DND-41 (cell line): ENCODE results near the gene NAT9.
A peak's percentile ranks its signal among the peaks of the same experiment; 100 is the strongest.

ENCODE experiments used
- ATAC-seq: fragments of 200-7000 bp; cut with Tn5 transposase; 3 replicates; pipeline ENCODE4 v1.9.1; 2021; ENCODE audit warnings: low read depth; ENCODE audit not compliant: insufficient read depth
- DNase-seq: peaks from one replicate; pipeline ENCODE4 v3.0.0-alpha.2; 2020
- H2AFZ ChIP-seq: 2 replicates; pipeline ENCODE4 v1.6.0; 2012; ENCODE audit warnings: low read depth, low read length
- H3K27ac ChIP-seq: 2 replicates; pipeline ENCODE4 v1.5.1; 2012; ENCODE audit warnings: low read length, inconsistent platforms
- H3K27me3 ChIP-seq: fragments of 200-600 bp; sonication (generic); 2 replicates; pipeline ENCODE4 v1.6.0; 2012; ENCODE audit warnings: low read length, mild to moderate bottlenecking, inconsistent platforms; ENCODE audit not compliant: insufficient read depth, poor library complexity
- H3K36me3 ChIP-seq: 2 replicates; pipeline ENCODE4 v1.5.1; 2012; ENCODE audit warnings: low read length, inconsistent platforms; ENCODE audit not compliant: insufficient read depth
- H3K4me1 ChIP-seq: 2 replicates; pipeline ENCODE4 v1.5.1; 2012; ENCODE audit warnings: mild to moderate bottlenecking, low read length; ENCODE audit not compliant: insufficient read depth
- H3K4me2 ChIP-seq: 2 replicates; pipeline ENCODE4 v1.6.0; 2012; ENCODE audit warnings: mild to moderate bottlenecking, moderate library complexity, low read length, inconsistent platforms; ENCODE audit not compliant: insufficient read depth
- H3K4me3 ChIP-seq, 2 experiments: fragments of 200-600 bp in 1 of 2; shearing (Covaris generic) in 1 of 2; 2 replicates each; pipeline ENCODE4 v1.5.1; 2012 to 2016; ENCODE audit warnings: inconsistent platforms in 2 of 2, low read length in 2 of 2, mild to moderate bottlenecking in 2 of 2, low read depth in 1 of 2, moderate library complexity in 1 of 2
- H3K79me2 ChIP-seq: 2 replicates; pipeline ENCODE4 v1.6.0; 2012; ENCODE audit warnings: low read length, inconsistent platforms; ENCODE audit not compliant: insufficient read depth
- H3K9ac ChIP-seq: 2 replicates; pipeline ENCODE4 v1.6.0; 2012; ENCODE audit warnings: low read depth, mild to moderate bottlenecking, inconsistent platforms, low read length, moderate library complexity
- H3K9me3 ChIP-seq: 2 replicates; pipeline ENCODE4 v1.5.1; 2012; ENCODE audit warnings: low read length, moderate library complexity, mild to moderate bottlenecking, inconsistent platforms; ENCODE audit not compliant: insufficient read depth, severe bottlenecking
- H4K20me1 ChIP-seq: 2 replicates; pipeline ENCODE4 v1.6.0; 2012; ENCODE audit warnings: low read length; ENCODE audit not compliant: insufficient read depth
- CTCF ChIP-seq: IDR thresholded peaks from 2 replicates; pipeline ENCODE4 v1.5.1; 2012; ENCODE audit warnings: borderline replicate concordance, low read length, moderate library complexity, mild to moderate bottlenecking; ENCODE audit not compliant: poor library complexity, severe bottlenecking; ENCODE audit errors: extremely low read depth
- EZH2 ChIP-seq: IDR thresholded peaks from 3 replicates; pipeline ENCODE4 v1.6.1; 2012; ENCODE audit warnings: borderline replicate concordance, low read depth, mild to moderate bottlenecking, moderate library complexity, low read length, inconsistent platforms; ENCODE audit not compliant: severe bottlenecking

The NAT9 gene

GRCh38 chr17:74740173-74740572 lies 36.0 kb downstream of the NAT9 start:
- Histone ChIP-seq H3K4me1 (peaks cover 85% of the 10 kb centered on the region), H3K36me3 (no peaks in the 10 kb centered on the region; the same call in 1 of the 2 replicates), H3K9ac (no peak overlapping the region), H3K4me3 (no peak overlapping the region), H4K20me1 (no peaks in the 10 kb centered on the region), H3K79me2 (peaks cover 10% of the 10 kb centered on the region), H3K4me2 (no peak overlapping the region), H2AFZ (no peak overlapping the region), H3K27me3 (no peaks in the 10 kb centered on the region), H3K9me3 (no peaks in the 10 kb centered on the region), H3K27ac (peak overlapping the region; percentile 84)
- DNase-seq: no peak
- TF ChIP-seq EZH2 (no peak), CTCF (no peak)
- ATAC-seq: no peak

- H3K4me2 ChIP-seq: peak overlapping the region; percentile 69
Observed at GRCh38 chr17:74739227-74739831, 36.8 kb downstream of the NAT9 start.

GRCh38 chr17:74738051-74738996 lies 37.8 kb downstream of the NAT9 start:
- peaks cover 8% of the 10 kb centered on the region for H3K79me2 ChIP-seq
- peak; percentile 83 for ATAC-seq
- H3K4me3 ChIP-seq: peak overlapping the region; percentile 25 to 58
- peak overlapping the region; percentile 78 for H3K27ac ChIP-seq
- TF ChIP-seq EZH2 (no peak), CTCF (no peak)
- no peaks in the 10 kb centered on the region for H4K20me1 ChIP-seq
- H3K9ac ChIP-seq: peak overlapping the region; percentile 67
- DNase-seq: peak; percentile 97
- peak overlapping the region; percentile 58; the same call in 1 of the 2 replicates for H2AFZ ChIP-seq
- H3K9me3 ChIP-seq: no peaks in the 10 kb centered on the region
- no peaks in the 10 kb centered on the region; the same call in 1 of the 2 replicates for H3K36me3 ChIP-seq
- H3K27me3 ChIP-seq: no peaks in the 10 kb centered on the region
- peaks cover 68% of the 10 kb centered on the region for H3K4me1 ChIP-seq
- peak overlapping the region; percentile 69 for H3K4me2 ChIP-seq

More at GRCh38 chr17:74739227-74739831, 36.8 kb downstream of the NAT9 start:
- Histone ChIP-seq H2AFZ (no peak overlapping the region), H3K9me3 (no peaks in the 10 kb centered on the region), H3K9ac (peak overlapping the region; percentile 67), H3K36me3 (no peaks in the 10 kb centered on the region; the same call in 1 of the 2 replicates), H3K4me1 (peaks cover 78% of the 10 kb centered on the region), H3K27me3 (no peaks in the 10 kb centered on the region), H3K4me3 (peak overlapping the region in 1 of 2 experiments; percentile 58; a peak in 2 of 4 replicates), H4K20me1 (no peaks in the 10 kb centered on the region), H3K79me2 (peaks cover 10% of the 10 kb centered on the region), H3K27ac (peak overlapping the region; percentile 78)
- TF ChIP-seq CTCF (no peak), EZH2 (no peak)
- no peak for DNase-seq
- ATAC-seq: no peak
